Measurements from ENCODE around the gene GNAI2.

The GNAI2 gene

GRCh38 chr3:50294492-50295403 is 58.7 kb downstream of the GNAI2 start:
- no peaks in the 10 kb centered on the region for H3K36me3 ChIP-seq (ENCODE audit: insufficient read depth)
- TF ChIP-seq CTCF (conservative IDR thresholded peaks at IDR 0.05; ENCODE audit: low read depth, low read length): no peak
- peaks cover 15% of the 10 kb centered on the region for H3K4me1 ChIP-seq (ENCODE audit: low read depth, poor library complexity, severe bottlenecking)
- H3K9ac ChIP-seq: no peak overlapping the region
- H3K4me3 ChIP-seq (IDR thresholded peaks at IDR 0.05; ENCODE audit: insufficient read depth, low read depth, low read length): no peak overlapping the region
- H3K27me3 ChIP-seq (ENCODE audit: insufficient read depth, low read depth): no peaks in the 10 kb centered on the region
- H4K20me1 ChIP-seq (ENCODE audit: insufficient read depth): no peaks in the 10 kb centered on the region
- no peak overlapping the region for H3K4me2 ChIP-seq
- peaks cover 17% of the 10 kb centered on the region for H3K79me2 ChIP-seq (ENCODE audit: insufficient read depth, low read depth)
- H3K27ac ChIP-seq: no peak overlapping the region
- no peak overlapping the region for H2AFZ ChIP-seq (ENCODE audit: low read depth)

- no peak overlapping the region for H2AFZ ChIP-seq (ENCODE audit: low read depth)
- H3K27me3 ChIP-seq (ENCODE audit: insufficient read depth, low read depth): no peaks in the 10 kb centered on the region
- peaks cover 22% of the 10 kb centered on the region for H3K4me1 ChIP-seq (ENCODE audit: low read depth, poor library complexity, severe bottlenecking)
- no peak overlapping the region for H3K9ac ChIP-seq
- H4K20me1 ChIP-seq (ENCODE audit: insufficient read depth): no peaks in the 10 kb centered on the region
- H3K4me2 ChIP-seq: no peak overlapping the region
- TF ChIP-seq CTCF (conservative IDR thresholded peaks at IDR 0.05; ENCODE audit: low read depth, low read length): no peak
- no peaks in the 10 kb centered on the region for H3K36me3 ChIP-seq (ENCODE audit: insufficient read depth)
- H3K79me2 ChIP-seq (ENCODE audit: insufficient read depth, low read depth): peaks cover 12% of the 10 kb centered on the region
- no peak overlapping the region for H3K4me3 ChIP-seq (IDR thresholded peaks at IDR 0.05; ENCODE audit: insufficient read depth, low read depth, low read length)
- H3K27ac ChIP-seq: no peak overlapping the region
Observed at GRCh38 chr3:50295553-50296431, 59.8 kb downstream of the GNAI2 start.

GRCh38 chr3:50296721-50297383 is 60.8 kb downstream of the GNAI2 start:
- H4K20me1 ChIP-seq (ENCODE audit: insufficient read depth): no peaks in the 10 kb centered on the region
- H3K27me3 ChIP-seq (ENCODE audit: insufficient read depth, low read depth): no peaks in the 10 kb centered on the region
- H3K4me2 ChIP-seq: no peak overlapping the region

More at GRCh38 chr3:50296721-50297383, 60.8 kb downstream of the GNAI2 start:
- Histone ChIP-seq H3K4me1 (ENCODE audit: low read depth, poor library complexity, severe bottlenecking) (peaks cover 22% of the 10 kb centered on the region), H3K4me3 (IDR thresholded peaks at IDR 0.05; ENCODE audit: insufficient read depth, low read depth, low read length) (no peak overlapping the region), H2AFZ (ENCODE audit: low read depth) (no peak overlapping the region), H3K27ac (no peak overlapping the region), H3K79me2 (ENCODE audit: insufficient read depth, low read depth) (peaks cover 1% of the 10 kb centered on the region), H3K9ac (no peak overlapping the region), H3K36me3 (ENCODE audit: insufficient read depth) (no peaks in the 10 kb centered on the region)
- no peak for TF ChIP-seq CTCF (conservative IDR thresholded peaks at IDR 0.05; ENCODE audit: low read depth, low read length)

Data from KMS-11 (cell line).